CD14-positive monocyte (primary cell): ENCODE results near the gene SGCA. TPM values are rescaled to one million over a fixed set of nuclear protein-coding genes. Genes with fewer than 3 reads are reported as not detected.
A peak's percentile ranks its signal among the peaks of the same experiment; 100 is the strongest.

Source experiments
- DNase-seq, 3 donors: peaks; one replicate each; pipeline ENCODE4 v3.0.0-alpha.2; 2011 to 2022
- H2AFZ ChIP-seq: 2 replicates; pipeline ENCODE4 v1.6.0; 2012; ENCODE audit warnings: mild to moderate bottlenecking, low read depth, low read length, inconsistent platforms; ENCODE audit not compliant: insufficient read depth, poor library complexity, severe bottlenecking
- H3K27ac ChIP-seq, 2 donors: 1 replicate in 1 of 2; 2 replicates in 1 of 2; pipeline ENCODE4 v1.5.1; 2012 to 2013; ENCODE audit warnings: low read length in 2 of 2, control low read depth in 1 of 2, inconsistent platforms in 1 of 2, low read depth in 1 of 2, mild to moderate bottlenecking in 1 of 2
- H3K27me3 ChIP-seq, 2 donors: one replicate each; pipeline versions ENCODE4 v1.6.0 to v1.6.1; 2011 to 2013; ENCODE audit warnings: low read length in 2 of 2; ENCODE audit not compliant: control insufficient read depth in 2 of 2, insufficient read depth in 2 of 2
- H3K36me3 ChIP-seq, 2 donors: replicated peaks in 1 of 2; 1 replicate in 1 of 2; 2 replicates in 1 of 2; pipeline versions ENCODE4 v1.5.1 to v1.6.1; 2012 to 2013; ENCODE audit warnings: low read length in 2 of 2, control low read depth in 1 of 2, inconsistent platforms in 1 of 2, mild to moderate bottlenecking in 1 of 2; ENCODE audit not compliant: insufficient read depth in 2 of 2, control insufficient read depth in 1 of 2
- H3K4me1 ChIP-seq, 2 donors: 1 replicate in 1 of 2; 2 replicates in 1 of 2; pipeline versions ENCODE4 v1.5.1 to v1.6.1; 2012 to 2013; ENCODE audit warnings: low read length in 2 of 2, control low read depth in 1 of 2, inconsistent platforms in 1 of 2, mild to moderate bottlenecking in 1 of 2, moderate library complexity in 1 of 2; ENCODE audit not compliant: insufficient read depth in 2 of 2, control insufficient read depth in 1 of 2
- H3K4me2 ChIP-seq: replicated peaks from 2 replicates; pipeline ENCODE3; 2012; ENCODE audit warnings: low read length, moderate library complexity, mild to moderate bottlenecking; ENCODE audit not compliant: poor library complexity, severe bottlenecking; ENCODE audit errors: extremely low read depth
- H3K4me3 ChIP-seq, 3 experiments: fragments of 200-600 bp in 1 of 3; sonication (generic) in 1 of 3; replicated peaks in 1 of 3; 1 replicate in 2 of 3; 2 replicates in 1 of 3; pipeline ENCODE4 v1.5.1; 2011 to 2013; ENCODE audit warnings: low read length in 3 of 3, mild to moderate bottlenecking in 3 of 3, control low read depth in 2 of 3, low read depth in 2 of 3, inconsistent platforms in 1 of 3, moderate library complexity in 1 of 3
- H3K79me2 ChIP-seq: 2 replicates; pipeline ENCODE4 v1.6.0; 2012; ENCODE audit warnings: mild to moderate bottlenecking, control low read depth, inconsistent platforms, low read length, moderate library complexity; ENCODE audit not compliant: insufficient read depth
- H3K9ac ChIP-seq: 2 replicates; pipeline ENCODE4 v1.6.0; 2017; ENCODE audit warnings: low read length, mild to moderate bottlenecking; ENCODE audit not compliant: insufficient read depth, poor library complexity, severe bottlenecking
- H3K9me3 ChIP-seq, 2 donors: replicated peaks in 1 of 2; 1 replicate in 1 of 2; 2 replicates in 1 of 2; pipeline versions ENCODE4 v1.5.1 to v1.6.1; 2012 to 2013; ENCODE audit warnings: low read length in 2 of 2, control low read depth in 1 of 2; ENCODE audit not compliant: control insufficient read depth in 1 of 2, insufficient read depth in 1 of 2
- H4K20me1 ChIP-seq: 2 replicates; pipeline ENCODE4 v1.6.0; 2012; ENCODE audit warnings: mild to moderate bottlenecking, low read length, control low read depth, moderate library complexity; ENCODE audit not compliant: insufficient read depth
- H3K27ac Mint-ChIP-seq, 7 donors: one replicate each; pipeline ENCODE4 v1.8.0; 2020; ENCODE audit warnings: mild to moderate bottlenecking in 7 of 7, mixed read lengths in 7 of 7, moderate library complexity in 6 of 7, inconsistent platforms in 2 of 7
- H3K27me3 Mint-ChIP-seq, 3 donors: one replicate each; pipeline ENCODE4 v1.8.0; 2021 to 2022; ENCODE audit warnings: low read depth in 3 of 3, mild to moderate bottlenecking in 3 of 3, mixed read lengths in 3 of 3, moderate library complexity in 3 of 3, inconsistent platforms in 1 of 3
- H3K36me3 Mint-ChIP-seq, 2 donors: one replicate each; pipeline ENCODE4 v1.8.0; 2020; ENCODE audit warnings: mixed read lengths in 2 of 2, inconsistent platforms in 1 of 2, mild to moderate bottlenecking in 1 of 2
- H3K4me1 Mint-ChIP-seq: one replicate; pipeline ENCODE4 v1.8.0; 2020; ENCODE audit warnings: mild to moderate bottlenecking, mixed read lengths
- H3K4me3 Mint-ChIP-seq, 2 donors: one replicate each; pipeline ENCODE4 v1.8.0; 2020; ENCODE audit warnings: mild to moderate bottlenecking in 2 of 2, mixed read lengths in 2 of 2, moderate library complexity in 1 of 2
- H3K9me3 Mint-ChIP-seq, 7 donors: one replicate each; pipeline ENCODE4 v1.8.0; 2020 to 2022; ENCODE audit warnings: mixed read lengths in 7 of 7, mild to moderate bottlenecking in 6 of 7, moderate library complexity in 6 of 7, inconsistent platforms in 2 of 7
- CTCF ChIP-seq: fragments of 200-600 bp; IDR thresholded peaks from one replicate; pipeline ENCODE4 v1.8.0; 2022; ENCODE audit warnings: antibody characterized with exemption, mild to moderate bottlenecking
- whole genome bisulfite sequencing: methylation state at CpG from one replicate; pipeline ENCODE4 v1.1.5; 2013; ENCODE audit warnings: missing lambda C conversion rate; ENCODE audit not compliant: insufficient coverage; 5-methylcytosine and 5-hydroxymethylcytosine counted together
- intact Hi-C, 2 donors: fragments of 100-400 bp; cut with micrococcal nuclease; formaldehyde crosslinking; loops; one replicate each; pipeline versions ENCODE4 v1.15.0 to v1.15.1; 2023
- polyA plus RNA-seq, 3 donors: library from polyadenylated mRNA; depleted of rRNA in 1 of 3; unstranded in 2 of 3; stranded (reverse) in 1 of 3; fragments of 300-500 nt in 2 of 3; fragments of >200 nt in 1 of 3; fragmentation: Illumina TruSeq in 2 of 3; gene quantifications; 1 replicate in 2 of 3; 2 replicates in 1 of 3; pipeline ENCODE4 v1.2.3, GENCODE V29; 2012 to 2021

Gene SGCA
- polyA plus RNA-seq, 3 donors, result 0.27 to 0.89 (median 0.53) TPM

- H3K27me3 Mint-ChIP-seq, result peaks cover 9 to 32% (median 20%) of the 10 kb centered on the region in 3 donors
- Histone ChIP-seq H3K9me3 (no peaks in the 10 kb centered on the region), H3K4me2 (peak overlapping the region; percentile 74), H2AFZ (peak overlapping the region; percentile 69), H3K36me3 (no peaks in the 10 kb centered on the region), H3K4me1 (peaks cover 16 to 23% of the 10 kb centered on the region in 2 donors), H3K79me2 (no peaks in the 10 kb centered on the region), H4K20me1 (peaks cover 4% of the 10 kb centered on the region), H3K27ac (no peak overlapping the region), H3K4me3 (peak overlapping the region; percentile 44 to 72 (median 50)), H3K9ac (no peak overlapping the region), H3K27me3 (peaks cover 4 to 9% of the 10 kb centered on the region in 2 donors)
- intact Hi-C loops, result loop anchor here in 1 of 2 donors (5.0 kb wide), 1 partner anchor 36 kb away; no protein-coding TSS in a partner anchor
- peak overlapping the region in 2 of 7 donors; percentile 48 to 63 for H3K27ac Mint-ChIP-seq
- DNase-seq, result peak; percentile 84 to 85 (median 84)
- H3K36me3 Mint-ChIP-seq, result no peaks in the 10 kb centered on the region
- peak overlapping the region; percentile 69 to 89 for H3K4me3 Mint-ChIP-seq
- peaks cover 0 to 4% (median 0%) of the 10 kb centered on the region in 7 donors for H3K9me3 Mint-ChIP-seq
- WGBS, result under 1% methylated on average over 44 of the region's 53 CpGs
- peak; percentile 90 for TF ChIP-seq CTCF
- peaks cover 26% of the 10 kb centered on the region for H3K4me1 Mint-ChIP-seq
These were observed 4.5 kb upstream of the SGCA start for GRCh38 chr17:50161023-50161910.

- Mint-ChIP-seq H3K4me1 (peaks cover 26% of the 10 kb centered on the region), H3K27ac (peak overlapping the region in 1 of 7 donors; percentile 82), H3K4me3 (peak overlapping the region in 1 of 2 donors; percentile 89), H3K9me3 (peaks cover 0 to 4% (median 0%) of the 10 kb centered on the region in 7 donors), H3K27me3 (peaks cover 9 to 31% (median 17%) of the 10 kb centered on the region in 3 donors), H3K36me3 (no peaks in the 10 kb centered on the region)
- Histone ChIP-seq H3K27me3 (peaks cover 4 to 9% of the 10 kb centered on the region in 2 donors), H3K36me3 (no peaks in the 10 kb centered on the region), H3K9ac (no peak overlapping the region), H3K27ac (no peak overlapping the region), H3K4me2 (peak overlapping the region; percentile 74), H3K79me2 (no peaks in the 10 kb centered on the region), H2AFZ (no peak overlapping the region), H4K20me1 (peaks cover 4% of the 10 kb centered on the region), H3K9me3 (no peaks in the 10 kb centered on the region), H3K4me1 (peaks cover 16 to 23% of the 10 kb centered on the region in 2 donors), H3K4me3 (peak overlapping the region in 1 of 3 experiments; percentile 72)
- intact Hi-C loops, result loop anchor here in 1 of 2 donors (5.0 kb wide), 1 partner anchor 35 kb away; no protein-coding TSS in a partner anchor
- WGBS, result 75% methylated on average over 12 of the region's 16 CpGs
- no peak for DNase-seq
- TF ChIP-seq CTCF, result no peak
These were observed 3.9 kb upstream of the SGCA start for GRCh38 chr17:50161911-50162288.
